ENCODE results near the gene SH3RF3. TPM values are rescaled to one million over a fixed set of nuclear protein-coding genes. Genes with fewer than 3 reads are reported as not detected.

Gene SH3RF3
- total and polyA plus RNA-seq, 12 donors: 0.72 to 19.1 (median 12.2) TPM

DNA sequence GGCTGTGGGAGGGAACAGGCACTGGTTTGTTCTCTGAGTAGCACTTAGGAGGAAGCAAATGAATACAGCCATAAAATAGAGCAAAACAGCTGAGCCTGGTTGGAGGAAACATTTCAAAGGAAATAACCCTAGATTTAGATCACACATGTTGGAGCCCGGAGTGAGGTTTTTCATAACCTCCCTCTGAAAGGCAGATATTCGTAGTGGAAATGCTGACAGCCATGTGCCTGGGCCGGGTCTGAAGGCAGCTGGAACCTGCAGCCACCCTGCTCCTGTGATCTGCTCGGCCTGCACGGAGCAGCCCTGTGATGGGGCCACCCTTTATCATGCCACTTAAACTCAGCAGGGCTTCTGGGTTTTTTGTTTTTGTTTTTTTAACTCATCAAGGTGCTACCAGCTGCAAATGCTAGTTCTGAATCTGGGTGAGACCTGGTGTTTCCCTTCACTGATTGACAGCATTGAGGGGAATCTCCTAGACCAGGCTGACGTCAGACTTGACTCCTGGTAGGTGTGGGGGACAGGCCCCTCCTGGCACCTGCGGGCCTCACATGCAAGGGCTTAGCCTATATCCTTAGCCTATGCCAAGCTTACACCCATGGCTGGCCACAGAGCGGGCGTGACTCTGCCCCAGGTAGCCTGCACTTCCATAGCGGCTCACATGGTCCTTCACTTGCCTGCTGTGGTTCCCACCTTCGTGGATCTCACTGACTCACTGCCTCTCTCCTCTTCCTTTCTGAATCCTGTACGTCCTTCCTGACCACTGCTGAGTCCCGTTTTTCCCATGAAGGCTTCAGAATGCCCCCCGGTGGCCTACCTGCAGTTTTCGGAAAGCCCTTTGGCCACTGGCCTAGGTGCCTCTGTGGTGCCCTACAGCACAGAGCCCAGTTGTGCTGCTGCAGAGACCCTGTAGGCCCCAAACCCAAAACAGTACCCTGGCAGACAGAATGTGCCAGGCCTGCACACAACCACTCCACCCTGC is 267.5 kb downstream of the SH3RF3 start:
- Histone ChIP-seq H3K9me3 (replicated peaks in 1 of 3) (no peaks in the 10 kb centered on the region), H3K36me3 (replicated peaks in 1 of 2) (no peaks in the 10 kb centered on the region), H3K27me3 (no peaks in the 10 kb centered on the region), H3K4me1 (replicated peaks in 1 of 2) (no peaks in the 10 kb centered on the region), H3K4me3 (no peak overlapping the region), H3K27ac (no peak overlapping the region)
- TF ChIP-seq POLR2A (IDR thresholded peaks at IDR 0.05): no peak
- TF ChIP-seq, protein P1, sequence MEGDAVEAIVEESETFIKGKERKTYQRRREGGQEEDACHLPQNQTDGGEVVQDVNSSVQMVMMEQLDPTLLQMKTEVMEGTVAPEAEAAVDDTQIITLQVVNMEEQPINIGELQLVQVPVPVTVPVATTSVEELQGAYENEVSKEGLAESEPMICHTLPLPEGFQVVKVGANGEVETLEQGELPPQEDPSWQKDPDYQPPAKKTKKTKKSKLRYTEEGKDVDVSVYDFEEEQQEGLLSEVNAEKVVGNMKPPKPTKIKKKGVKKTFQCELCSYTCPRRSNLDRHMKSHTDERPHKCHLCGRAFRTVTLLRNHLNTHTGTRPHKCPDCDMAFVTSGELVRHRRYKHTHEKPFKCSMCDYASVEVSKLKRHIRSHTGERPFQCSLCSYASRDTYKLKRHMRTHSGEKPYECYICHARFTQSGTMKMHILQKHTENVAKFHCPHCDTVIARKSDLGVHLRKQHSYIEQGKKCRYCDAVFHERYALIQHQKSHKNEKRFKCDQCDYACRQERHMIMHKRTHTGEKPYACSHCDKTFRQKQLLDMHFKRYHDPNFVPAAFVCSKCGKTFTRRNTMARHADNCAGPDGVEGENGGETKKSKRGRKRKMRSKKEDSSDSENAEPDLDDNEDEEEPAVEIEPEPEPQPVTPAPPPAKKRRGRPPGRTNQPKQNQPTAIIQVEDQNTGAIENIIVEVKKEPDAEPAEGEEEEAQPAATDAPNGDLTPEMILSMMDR (IDR thresholded peaks at IDR 0.05): peak in 1 of 6 experiments; percentile 10
- no peak for DNase-seq
- 76 to 81% (median 79%) methylated on average over 14 to 15 of the region's 15 CpGs for WGBS, 4 donors
- intact Hi-C loops (cut with DNase I): no loop called here

DNA sequence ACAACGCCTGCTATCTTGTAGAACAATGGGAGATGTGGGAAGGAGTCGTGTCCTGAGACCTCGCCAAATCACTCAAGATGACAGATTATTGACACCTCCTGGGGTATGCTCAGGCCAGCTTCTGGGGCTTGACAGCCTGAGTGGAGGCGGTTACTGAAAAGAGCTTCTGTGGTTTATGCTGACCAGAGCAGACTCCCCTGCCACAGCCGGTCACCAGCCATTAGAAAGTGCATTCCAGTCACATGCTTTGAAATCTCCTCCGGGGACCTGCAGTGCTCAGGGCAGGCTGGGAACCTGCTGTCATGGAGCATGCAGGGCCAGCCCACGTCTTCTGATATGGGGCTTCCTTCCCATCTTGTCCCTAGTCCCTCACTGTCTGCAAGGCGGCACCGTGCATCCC is 268.9 kb downstream of the SH3RF3 start:
- intact Hi-C loops (cut with DNase I): no loop called here
- WGBS, 4 donors: 89 to 96% (median 93%) methylated on average over 9 of the region's 9 CpGs

DNA sequence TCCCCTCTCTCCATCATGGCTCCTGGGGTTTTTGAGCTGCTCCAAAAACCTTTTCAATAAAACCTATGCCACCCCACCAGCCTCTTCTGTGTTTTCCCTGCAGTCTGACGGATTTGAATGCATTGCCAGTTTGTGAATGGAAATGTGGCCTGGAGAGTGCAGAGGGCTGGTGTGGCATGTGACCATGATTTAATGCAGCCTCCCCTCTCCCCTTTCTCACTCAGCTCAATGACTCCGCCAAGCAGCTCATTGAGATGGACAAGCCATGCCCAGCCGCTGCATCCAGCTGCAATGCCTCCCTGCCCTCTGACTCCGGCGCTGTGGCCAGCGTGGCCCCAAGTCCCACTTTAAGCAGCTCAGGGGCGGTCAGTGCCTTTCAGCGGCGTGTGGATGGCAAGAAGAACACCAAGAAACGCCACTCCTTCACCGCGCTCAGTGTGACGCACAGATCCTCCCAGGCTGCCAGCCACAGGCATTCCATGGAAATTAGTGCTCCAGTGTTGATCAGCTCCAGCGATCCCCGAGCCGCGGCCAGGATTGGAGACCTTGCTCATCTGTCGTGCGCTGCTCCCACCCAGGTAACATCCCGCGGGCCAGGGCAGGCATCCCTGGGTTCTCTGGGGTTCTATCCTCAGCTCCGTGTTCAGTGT is 269.5 kb downstream of the SH3RF3 start:
- Histone ChIP-seq H3K27ac (no peak overlapping the region), H3K4me3 (no peak overlapping the region), H3K4me1 (replicated peaks in 1 of 2) (no peaks in the 10 kb centered on the region), H3K36me3 (replicated peaks in 1 of 2) (no peaks in the 10 kb centered on the region), H3K27me3 (no peaks in the 10 kb centered on the region), H3K9me3 (replicated peaks in 1 of 3) (no peaks in the 10 kb centered on the region)
- no peak for DNase-seq
- WGBS, 4 donors: 95 to 97% (median 96%) methylated on average over 15 to 22 of the region's 22 CpGs
- TF ChIP-seq, protein P1 (IDR thresholded peaks at IDR 0.05): no peak
- no peak for TF ChIP-seq POLR2A (IDR thresholded peaks at IDR 0.05)
- intact Hi-C loops (cut with DNase I): no loop called here

More for the DNA sequence above, 268.9 kb downstream of the SH3RF3 start:
- no peaks in the 10 kb centered on the region for H3K27me3 ChIP-seq
- H3K9me3 ChIP-seq (replicated peaks in 1 of 3): no peaks in the 10 kb centered on the region
- DNase-seq: no peak
- no peak overlapping the region for H3K27ac ChIP-seq
- no peaks in the 10 kb centered on the region for H3K4me1 ChIP-seq (replicated peaks in 1 of 2)
- TF ChIP-seq, protein P1 (IDR thresholded peaks at IDR 0.05): no peak
- TF ChIP-seq POLR2A (IDR thresholded peaks at IDR 0.05): no peak
- H3K36me3 ChIP-seq (replicated peaks in 1 of 2): no peaks in the 10 kb centered on the region
- no peak overlapping the region for H3K4me3 ChIP-seq

DNA sequence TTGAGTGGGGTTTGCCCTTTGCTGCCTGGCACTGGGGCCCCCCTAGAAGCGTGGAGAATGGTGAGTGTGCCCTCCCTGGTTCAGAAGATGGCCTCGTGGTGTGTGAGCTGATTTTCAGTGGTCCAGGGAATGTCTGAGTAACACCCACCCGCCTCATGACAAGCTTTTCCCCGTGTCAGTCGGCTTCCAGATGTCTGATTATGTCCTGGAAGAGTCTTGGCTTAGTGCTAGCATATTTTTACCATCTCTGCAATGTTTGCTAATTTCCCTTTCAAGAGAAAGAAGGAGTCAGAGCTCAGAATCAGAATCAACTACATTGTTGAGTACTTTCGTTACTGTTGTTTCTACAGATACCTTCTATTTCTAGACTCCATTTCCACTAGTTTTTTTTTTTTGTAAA is 270.1 kb downstream of the SH3RF3 start:
- Histone ChIP-seq H3K27ac (no peak overlapping the region), H3K4me1 (replicated peaks in 1 of 2) (no peaks in the 10 kb centered on the region), H3K4me3 (no peak overlapping the region), H3K9me3 (replicated peaks in 1 of 3) (no peaks in the 10 kb centered on the region), H3K27me3 (no peaks in the 10 kb centered on the region), H3K36me3 (replicated peaks in 1 of 2) (no peaks in the 10 kb centered on the region)
- intact Hi-C loops (cut with DNase I): no loop called here
- TF ChIP-seq POLR2A (IDR thresholded peaks at IDR 0.05): no peak
- TF ChIP-seq, protein P1 (IDR thresholded peaks at IDR 0.05): no peak
- 84 to 91% (median 88%) methylated on average over 6 of the region's 6 CpGs for WGBS, 4 donors
- no peak for DNase-seq

All from adrenal gland (tissue), 12 donors.